Smooth muscle cell (in vitro differentiated cells): Measurements from ENCODE around the gene MYLK4. TPM values are rescaled to one million over a fixed set of nuclear protein-coding genes. Genes with fewer than 3 reads are reported as not detected.
"Not testable (repeated sequence)": the region's sequence is repeated elsewhere in the genome, so short reads cannot be mapped to it uniquely, and the experiment has no call there.

ENCODE experiments used
- DNase-seq: peaks from one replicate; lab custom pipeline; 2025; ENCODE audit not compliant: unreplicated experiment; lab: John Stamatoyannopoulos, UW
- H2AFZ ChIP-seq: fragments of 200-600 bp; sonication (generic); 2 replicates; pipeline ENCODE4 v1.6.0; 2016; ENCODE audit warnings: antibody characterized with exemption, low read depth, mild to moderate bottlenecking
- H3F3A ChIP-seq: fragments of 200-600 bp; sonication (generic); 2 replicates; pipeline ENCODE4 v1.6.0; 2017; ENCODE audit warnings: antibody characterized with exemption, low read depth
- H3K27ac ChIP-seq: fragments of 200-600 bp; sonication (generic); 2 replicates; pipeline ENCODE4 v1.5.1; 2016; ENCODE audit warnings: low read depth, mild to moderate bottlenecking
- H3K27me3 ChIP-seq: fragments of 200-600 bp; sonication (generic); 2 replicates; pipeline ENCODE4 v1.6.1; 2016; ENCODE audit warnings: low read depth, mild to moderate bottlenecking
- H3K36me3 ChIP-seq: fragments of 200-600 bp; sonication (generic); 2 replicates; pipeline ENCODE4 v1.5.1; 2016; ENCODE audit warnings: low read depth
- H3K4me1 ChIP-seq: fragments of 200-600 bp; sonication (generic); 2 replicates; pipeline ENCODE4 v1.5.1; 2016; ENCODE audit warnings: low read depth
- H3K4me2 ChIP-seq: fragments of 200-600 bp; sonication (generic); 2 replicates; pipeline ENCODE4 v1.6.0; 2016; ENCODE audit warnings: mild to moderate bottlenecking
- H3K4me3 ChIP-seq: fragments of 200-600 bp; sonication (generic); 2 replicates; pipeline ENCODE4 v1.5.1; 2016; ENCODE audit warnings: mild to moderate bottlenecking
- H3K79me2 ChIP-seq: fragments of 200-600 bp; sonication (generic); 2 replicates; pipeline ENCODE4 v1.6.0; 2016; ENCODE audit warnings: low read depth, mild to moderate bottlenecking
- H3K9ac ChIP-seq: fragments of 200-600 bp; sonication (generic); 2 replicates; pipeline ENCODE4 v1.6.0; 2016; ENCODE audit warnings: low read depth
- H3K9me3 ChIP-seq: fragments of 200-600 bp; sonication (generic); replicated peaks from 2 replicates; pipeline ENCODE4 v1.5.1; 2016; ENCODE audit warnings: low read depth
- H4K20me1 ChIP-seq: fragments of 200-600 bp; sonication (generic); 2 replicates; pipeline ENCODE4 v1.6.0; 2016; ENCODE audit warnings: low read depth
- CTCF ChIP-seq: fragments of 200-600 bp; sonication (generic); IDR thresholded peaks from 2 replicates; pipeline ENCODE4 v1.5.1; 2017; ENCODE audit warnings: borderline replicate concordance, mild to moderate bottlenecking, antibody characterized with exemption; ENCODE audit not compliant: insufficient read depth, poor library complexity, severe bottlenecking
- WGBS: methylation state at CpG from one replicate; pipeline ENCODE4 v1.1.7; 2016; ENCODE audit warnings: low lambda C conversion rate; 5-methylcytosine and 5-hydroxymethylcytosine counted together
- polyA plus RNA-seq: library from polyadenylated mRNA; unstranded; fragments of >200 nt; fragmentation: Nextera tagmentation; extraction: Ambion mirVana; gene quantifications from 2 replicates; pipeline ENCODE4 v1.2.1, GENCODE V29; 2016
- total RNA-seq: library from RNA; depleted of rRNA; stranded (reverse); fragments of >200 nt; gene quantifications from 2 replicates; pipeline ENCODE4 v1.2.3, GENCODE V29; 2014

The MYLK4 gene
- total and polyA plus RNA-seq, 2 experiments from 2014 or later, result 0.21 to 0.90 TPM

- Histone ChIP-seq H4K20me1 (peaks cover 36% of the 10 kb centered on the region), H3K27me3 (no peaks in the 10 kb centered on the region), H3K27ac (peak overlapping the region; percentile 79), H3K36me3 (no peaks in the 10 kb centered on the region), H3K9me3 (no peaks in the 10 kb centered on the region), H3F3A (no peaks in the 10 kb centered on the region), H3K4me1 (peaks cover 27% of the 10 kb centered on the region), H3K9ac (peak overlapping the region; percentile 79), H3K79me2 (peaks cover 38% of the 10 kb centered on the region), H2AFZ (peak overlapping the region; percentile 83), H3K4me2 (peak overlapping the region; percentile 84), H3K4me3 (peak overlapping the region; percentile 51)
- WGBS, result under 1% methylated on average over 45 of the region's 45 CpGs
- no peak for TF ChIP-seq CTCF
- DNase-seq, result no peak
Observed at GRCh38 chr6:2764610-2765165, 14.0 kb upstream of the MYLK4 start.

DNA sequence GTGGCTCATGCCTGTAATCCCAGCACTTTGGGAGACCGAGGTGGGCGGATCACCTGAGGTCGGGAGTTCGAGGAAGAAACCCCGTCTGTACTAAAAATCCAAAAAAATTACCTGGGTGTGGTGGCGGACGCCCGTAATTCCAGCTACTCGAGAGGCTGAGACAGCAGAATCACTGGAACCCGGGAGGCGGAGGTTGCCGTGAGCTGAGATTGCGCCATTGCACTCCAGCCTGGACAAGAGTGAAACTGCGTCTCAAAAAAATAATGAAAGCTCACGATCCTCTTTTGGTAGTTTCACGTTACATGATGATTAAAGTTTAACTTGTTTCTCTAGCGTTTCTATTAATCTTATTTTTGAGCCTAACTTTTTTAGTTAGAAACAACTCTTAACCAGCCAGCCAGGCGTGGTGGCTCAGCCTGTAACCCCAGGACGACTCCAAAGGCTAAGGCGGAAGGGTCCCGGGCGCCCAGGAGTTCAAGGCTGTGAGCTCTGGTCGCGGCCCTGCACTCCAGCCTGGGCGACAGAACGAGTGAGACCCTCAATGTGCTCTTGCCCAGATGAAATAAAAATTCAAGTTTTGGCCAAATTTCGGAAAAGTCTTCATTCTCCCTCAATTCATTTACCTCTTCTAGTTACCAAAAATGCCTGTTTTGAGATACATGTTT, 13.3 kb upstream of the MYLK4 start:
- Histone ChIP-seq H3K4me1 (peaks cover 23% of the 10 kb centered on the region), H3K9me3 (no peaks in the 10 kb centered on the region), H3K4me2 (peak overlapping the region; percentile 84), H3K36me3 (no peaks in the 10 kb centered on the region), H3F3A (no peaks in the 10 kb centered on the region), H3K9ac (peak overlapping the region; percentile 79), H3K4me3 (peak overlapping the region; percentile 51), H3K27me3 (no peaks in the 10 kb centered on the region), H2AFZ (peak overlapping the region; percentile 83), H3K79me2 (peaks cover 32% of the 10 kb centered on the region), H3K27ac (peak overlapping the region; percentile 79), H4K20me1 (peaks cover 29% of the 10 kb centered on the region)
- no peak for DNase-seq
- TF ChIP-seq CTCF, result no peak
- WGBS, result 91% methylated on average over 27 of the region's 27 CpGs

DNA sequence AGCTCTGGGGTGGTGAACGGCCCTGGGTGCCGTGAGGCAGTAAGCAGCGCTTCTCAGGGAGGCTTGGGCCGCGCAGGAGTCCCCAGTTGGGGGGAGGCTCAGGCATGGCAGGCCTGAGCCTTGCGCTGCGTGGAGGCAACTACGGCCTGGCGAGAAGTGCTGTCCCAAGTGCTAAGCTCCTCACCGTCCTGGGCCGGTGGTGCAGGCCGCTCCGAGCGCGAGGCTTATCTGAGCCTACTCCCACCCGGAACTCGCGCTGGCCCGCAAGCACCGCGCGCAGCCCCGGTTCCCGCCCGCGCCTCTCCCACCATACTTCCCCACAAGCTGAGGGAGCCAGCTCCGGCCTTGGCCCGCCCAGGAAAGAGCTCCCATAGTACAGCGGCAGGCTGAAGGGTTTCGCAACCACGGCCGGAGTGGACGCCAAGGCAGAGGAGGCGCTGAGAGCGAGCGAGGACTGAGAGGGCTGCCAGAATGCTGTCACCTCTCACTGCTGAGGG, 12.7 kb upstream of the MYLK4 start:
- Histone ChIP-seq H3K9me3 (no peaks in the 10 kb centered on the region), H3K4me3 (no peak overlapping the region), H3K36me3 (no peaks in the 10 kb centered on the region), H3F3A (no peaks in the 10 kb centered on the region), H3K27ac (no peak overlapping the region), H3K9ac (no peak overlapping the region), H3K4me2 (no peak overlapping the region), H4K20me1 (peaks cover 23% of the 10 kb centered on the region), H3K4me1 (peaks cover 19% of the 10 kb centered on the region), H3K79me2 (peaks cover 25% of the 10 kb centered on the region), H3K27me3 (no peaks in the 10 kb centered on the region), H2AFZ (no peak overlapping the region)
- no peak for DNase-seq
- 96% methylated on average over 24 of the region's 36 CpGs for WGBS
- no peak for TF ChIP-seq CTCF

- not testable (repeated sequence) for H3K36me3 ChIP-seq, H3K4me2 ChIP-seq, H3K9ac ChIP-seq, DNase-seq, H3K9me3 ChIP-seq, H3K27me3 ChIP-seq, H3K4me3 ChIP-seq, H2AFZ ChIP-seq, H3K27ac ChIP-seq, H3F3A ChIP-seq
- Histone ChIP-seq H3K79me2 (peaks cover 20% of the 10 kb centered on the region), H3K4me1 (peaks cover 14% of the 10 kb centered on the region), H4K20me1 (peaks cover 17% of the 10 kb centered on the region)
- WGBS, result 98% methylated on average over 4 of the region's 4 CpGs
Observed at GRCh38 chr6:2762868-2763267, 12.1 kb upstream of the MYLK4 start.
